ENCODE results near the gene NDFIP1.

GRCh38 chr5:142182840-142183239 is 74.3 kb downstream of the NDFIP1 start:
- TF ChIP-seq CTCF (IDR thresholded peaks at IDR 0.05) (no peak), POLR2A (IDR thresholded peaks at IDR 0.05) (no peak)
